ENCODE data around the gene CFAP70.

CFAP70 gene

DNA sequence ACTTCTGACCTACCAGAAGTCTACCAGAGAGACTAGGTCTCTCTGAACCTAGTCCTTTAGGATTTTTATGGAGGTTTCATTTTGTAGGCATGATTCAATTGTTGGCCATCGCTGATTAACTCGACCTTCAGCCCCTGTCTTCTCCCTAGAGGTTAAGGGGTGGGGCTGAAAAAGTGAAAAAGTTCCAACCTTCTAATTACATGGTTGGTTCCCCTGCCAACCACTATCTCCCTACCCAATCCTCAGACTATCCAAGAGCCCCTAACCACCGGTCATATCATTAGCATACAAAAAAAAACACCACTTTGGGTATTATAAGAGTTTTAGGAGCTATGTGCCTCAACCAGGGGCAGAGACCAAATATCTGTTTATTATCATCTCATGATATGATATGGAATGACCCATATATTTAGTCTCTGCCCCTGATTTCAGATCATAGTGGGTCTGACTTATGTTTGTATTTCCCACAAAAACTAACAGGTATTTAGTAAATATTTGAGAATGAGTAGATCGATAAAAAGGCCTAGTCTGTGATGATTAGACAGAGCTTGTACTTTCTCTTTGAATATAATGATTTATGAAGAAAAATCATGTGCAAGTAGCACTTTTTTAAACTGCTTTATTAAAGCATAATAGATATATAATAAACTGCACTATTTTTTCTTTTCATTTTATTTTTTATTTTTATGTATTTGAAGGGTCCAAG, 147.4 kb downstream of the CFAP70 start:
- TF ChIP-seq, protein P1, sequence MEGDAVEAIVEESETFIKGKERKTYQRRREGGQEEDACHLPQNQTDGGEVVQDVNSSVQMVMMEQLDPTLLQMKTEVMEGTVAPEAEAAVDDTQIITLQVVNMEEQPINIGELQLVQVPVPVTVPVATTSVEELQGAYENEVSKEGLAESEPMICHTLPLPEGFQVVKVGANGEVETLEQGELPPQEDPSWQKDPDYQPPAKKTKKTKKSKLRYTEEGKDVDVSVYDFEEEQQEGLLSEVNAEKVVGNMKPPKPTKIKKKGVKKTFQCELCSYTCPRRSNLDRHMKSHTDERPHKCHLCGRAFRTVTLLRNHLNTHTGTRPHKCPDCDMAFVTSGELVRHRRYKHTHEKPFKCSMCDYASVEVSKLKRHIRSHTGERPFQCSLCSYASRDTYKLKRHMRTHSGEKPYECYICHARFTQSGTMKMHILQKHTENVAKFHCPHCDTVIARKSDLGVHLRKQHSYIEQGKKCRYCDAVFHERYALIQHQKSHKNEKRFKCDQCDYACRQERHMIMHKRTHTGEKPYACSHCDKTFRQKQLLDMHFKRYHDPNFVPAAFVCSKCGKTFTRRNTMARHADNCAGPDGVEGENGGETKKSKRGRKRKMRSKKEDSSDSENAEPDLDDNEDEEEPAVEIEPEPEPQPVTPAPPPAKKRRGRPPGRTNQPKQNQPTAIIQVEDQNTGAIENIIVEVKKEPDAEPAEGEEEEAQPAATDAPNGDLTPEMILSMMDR (IDR thresholded peaks at IDR 0.05; ENCODE audit: extremely low read depth, missing control alignments), result no peak
- no peak for DNase-seq (ENCODE audit: low spot score)

DNA sequence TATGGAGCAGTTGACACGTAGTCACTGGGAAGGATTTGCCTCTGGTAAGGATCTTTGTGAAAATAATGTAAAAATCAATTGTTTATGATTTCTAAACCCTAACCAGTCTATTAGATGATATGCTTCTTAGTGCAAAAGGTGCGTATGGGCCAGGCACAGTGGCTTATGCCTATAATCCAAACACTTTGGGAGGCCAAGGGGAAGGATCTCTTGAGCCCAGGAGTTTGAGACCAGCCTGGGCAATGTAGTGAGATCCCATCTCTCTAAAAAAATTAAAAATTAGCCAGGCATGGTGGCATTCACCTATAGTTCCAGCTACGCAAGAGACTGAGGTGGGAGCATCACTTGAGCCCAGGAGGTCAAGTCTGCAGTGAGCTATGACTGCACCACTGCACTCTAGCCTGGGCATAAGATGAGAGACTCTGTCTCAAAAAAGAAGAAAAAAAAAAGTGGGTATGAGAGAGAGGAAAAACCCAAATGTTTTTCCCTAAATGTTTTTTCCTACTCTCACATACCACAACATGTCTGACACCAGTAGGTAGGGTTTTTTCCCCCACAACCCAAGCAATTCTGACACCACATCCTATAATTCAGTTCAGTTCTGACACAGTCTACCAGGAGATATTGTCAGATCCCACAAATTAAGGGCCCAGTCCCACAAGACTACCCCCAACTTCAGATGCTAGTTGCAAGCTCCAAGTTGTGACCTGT, 148.1 kb downstream of the CFAP70 start:
- TF ChIP-seq, protein P1 (IDR thresholded peaks at IDR 0.05; ENCODE audit: extremely low read depth, missing control alignments), result no peak
- no peak for DNase-seq (ENCODE audit: low spot score)

GRCh38 chr10:73209705-73210104, 149.0 kb downstream of the CFAP70 start:
- TF ChIP-seq, protein P1 (IDR thresholded peaks at IDR 0.05; ENCODE audit: extremely low read depth, missing control alignments), result no peak
- DNase-seq (ENCODE audit: low spot score), result no peak

GRCh38 chr10:73207883-73208282, 150.8 kb downstream of the CFAP70 start:
- DNase-seq (ENCODE audit: low spot score), result no peak
- TF ChIP-seq, protein P1 (IDR thresholded peaks at IDR 0.05; ENCODE audit: extremely low read depth, missing control alignments), result no peak

GRCh38 chr10:73206385-73206784, 152.3 kb downstream of the CFAP70 start:
- TF ChIP-seq, protein P1 (IDR thresholded peaks at IDR 0.05; ENCODE audit: extremely low read depth, missing control alignments), result no peak
- no peak for DNase-seq (ENCODE audit: low spot score)

- TF ChIP-seq, protein P1 (IDR thresholded peaks at IDR 0.05; ENCODE audit: extremely low read depth, missing control alignments), result no peak
- DNase-seq (ENCODE audit: low spot score), result no peak
These were observed 152.8 kb downstream of the CFAP70 start for GRCh38 chr10:73205890-73206289.

DNA sequence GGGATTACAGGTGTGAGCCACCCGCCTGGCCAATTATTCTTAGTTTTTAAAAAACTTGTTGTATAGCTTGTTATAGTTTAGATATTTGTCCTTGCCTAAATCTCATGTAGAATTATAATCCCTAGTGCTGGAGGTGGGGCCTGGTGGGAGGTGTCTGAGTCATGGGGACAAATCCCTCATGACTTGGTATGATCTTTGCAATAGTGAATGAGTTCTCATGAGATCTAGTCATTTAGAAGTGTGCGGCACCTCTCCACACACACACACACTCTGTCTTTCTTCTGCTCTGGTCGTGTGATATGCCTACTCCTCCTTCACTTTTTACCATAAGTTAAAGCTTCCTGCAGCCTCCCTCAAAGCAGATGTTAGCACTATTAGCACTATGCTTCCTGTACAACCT, 153.6 kb downstream of the CFAP70 start:
- no peak for DNase-seq (ENCODE audit: low spot score)
- TF ChIP-seq, protein P1 (IDR thresholded peaks at IDR 0.05; ENCODE audit: extremely low read depth, missing control alignments), result no peak

Measured in GM20000 (cell line).